ENCODE results near the gene C20orf141.

Gene C20orf141

DNA sequence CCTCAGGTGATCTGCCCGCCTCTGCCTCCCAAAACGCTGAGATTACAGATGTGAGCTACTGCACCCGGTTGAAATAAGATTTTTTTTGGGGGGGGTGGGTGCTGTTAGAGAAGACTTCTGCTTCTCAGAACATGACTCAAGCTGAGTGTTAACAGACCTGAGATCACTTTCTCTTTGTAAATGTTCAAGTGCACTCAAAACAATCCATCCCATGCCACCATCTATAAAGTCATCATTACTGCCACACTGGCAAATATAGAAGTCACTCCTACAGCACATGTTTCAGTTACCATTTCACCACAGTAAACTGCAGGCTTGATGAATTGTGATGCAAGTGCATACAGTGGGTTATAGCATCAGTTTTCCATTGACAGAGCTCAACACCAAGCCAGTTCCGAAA lies 34.7 kb downstream of the C20orf141 start:
- DNase-seq (ENCODE audit: low read depth), result no peak

DNA sequence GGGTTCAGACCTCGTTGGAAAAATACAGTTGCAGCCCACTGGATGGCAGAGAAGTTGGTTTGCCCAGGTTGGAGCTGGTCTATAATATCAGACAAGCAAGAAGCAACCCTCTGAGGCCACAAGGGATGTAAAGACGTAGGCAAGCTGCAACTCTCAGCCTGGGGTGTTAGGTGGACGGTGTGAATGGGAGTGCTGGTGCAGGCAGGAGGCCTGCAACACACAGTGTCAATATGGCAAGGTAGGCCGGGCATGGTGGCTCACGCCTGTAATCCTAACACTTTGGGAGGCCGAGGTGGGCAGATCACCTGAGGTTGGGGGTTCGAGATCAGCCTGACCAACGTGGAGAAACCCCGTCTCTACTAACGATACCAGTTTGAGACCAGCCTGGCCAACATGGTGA lies 36.3 kb downstream of the C20orf141 start:
- no peak for DNase-seq (ENCODE audit: low read depth)

DNA sequence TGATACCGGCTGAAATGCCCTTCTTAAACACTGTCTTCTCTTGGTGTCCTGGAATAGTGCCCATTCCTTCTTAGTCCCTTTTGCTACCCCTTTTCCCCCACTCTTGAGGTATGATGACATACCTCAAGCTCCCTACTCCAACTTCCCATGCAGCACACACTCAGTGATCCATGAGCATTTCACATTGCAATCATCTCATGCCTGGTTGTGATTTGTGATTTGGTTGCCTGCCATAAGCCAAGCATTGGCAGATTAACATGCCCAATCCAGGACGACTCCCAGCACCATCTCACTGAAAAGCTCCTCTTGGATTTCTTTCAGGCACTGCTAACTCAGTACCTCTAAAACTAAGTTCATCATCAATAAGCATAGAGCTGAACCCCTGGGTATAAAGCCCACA lies 43.8 kb downstream of the C20orf141 start:
- DNase-seq (ENCODE audit: low read depth), result no peak

DNA sequence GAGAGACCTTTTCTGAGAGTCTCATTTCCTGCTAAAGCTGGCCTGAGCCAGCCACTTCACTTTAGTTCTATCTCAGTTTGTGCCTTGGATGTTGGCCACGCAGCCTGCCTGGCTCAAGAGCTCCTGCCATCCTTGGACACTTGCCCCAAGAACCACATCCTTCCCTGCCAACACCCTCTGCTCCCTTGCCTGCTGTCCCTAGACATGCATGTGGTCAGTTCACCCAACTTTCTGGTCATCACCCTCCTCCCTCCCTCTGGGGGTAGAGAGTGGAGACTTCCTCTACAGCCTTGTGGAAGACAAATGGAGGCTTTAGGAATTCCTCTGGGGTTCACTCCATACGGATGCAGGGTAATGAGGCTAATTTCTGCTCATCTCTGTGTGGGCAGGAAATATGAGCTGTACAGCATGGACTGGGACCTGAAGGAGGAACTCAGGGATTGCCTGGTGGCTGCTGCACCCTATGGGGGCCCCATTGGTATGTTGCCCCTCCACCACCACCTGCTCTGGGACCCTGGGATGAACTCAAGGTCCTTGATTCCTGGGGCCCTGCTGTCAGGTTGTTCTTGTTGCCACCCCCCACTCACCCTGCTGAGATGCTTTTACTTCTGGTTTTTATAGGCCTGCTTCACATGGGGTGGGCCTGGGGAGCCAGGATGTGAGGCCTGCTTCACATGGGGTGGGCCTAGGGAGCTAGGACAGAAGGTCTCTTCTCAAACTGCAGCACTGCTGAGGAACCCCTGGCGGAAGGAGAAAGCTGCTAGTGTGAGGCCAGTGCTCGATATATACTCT lies 44.7 kb downstream of the C20orf141 start:
- DNase-seq (ENCODE audit: low read depth), result no peak

DNA sequence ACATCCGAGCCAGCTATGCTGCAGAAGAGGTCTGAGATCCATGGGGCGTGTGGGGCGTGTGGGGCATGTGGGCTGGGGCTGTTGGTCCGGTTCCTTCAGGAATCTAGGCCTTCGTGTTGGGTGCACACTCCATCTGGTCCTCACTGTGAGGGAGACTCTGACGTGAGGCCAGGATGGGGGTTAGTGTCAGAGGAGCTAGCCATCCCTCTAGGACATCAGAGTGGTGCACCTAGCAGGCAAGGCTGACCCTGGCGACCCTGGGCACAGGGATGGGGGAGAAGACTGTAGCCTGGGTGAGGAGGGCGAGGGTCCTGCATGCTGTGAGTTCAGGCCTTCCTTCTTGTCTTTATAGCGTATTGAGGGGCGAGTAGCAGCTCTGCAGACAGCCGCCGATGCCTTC lies 49.8 kb downstream of the C20orf141 start:
- no peak for DNase-seq (ENCODE audit: low read depth)

DNA sequence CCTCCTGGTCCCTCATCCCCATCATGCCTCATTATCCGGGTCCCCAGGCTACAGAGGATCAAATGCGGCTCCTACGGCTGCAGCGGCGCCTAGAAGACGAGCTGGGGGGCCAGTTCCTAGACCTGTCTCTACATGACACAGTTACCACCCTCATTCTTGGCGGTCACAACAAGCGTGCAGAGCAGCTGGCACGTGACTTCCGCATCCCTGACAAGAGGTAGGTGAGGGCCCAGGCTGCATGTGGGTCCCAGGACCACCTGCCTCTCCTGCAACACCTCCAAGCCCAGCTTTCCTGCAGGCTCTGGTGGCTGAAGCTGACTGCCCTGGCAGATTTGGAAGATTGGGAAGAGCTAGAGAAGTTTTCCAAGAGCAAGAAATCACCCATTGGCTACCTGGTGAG lies 50.3 kb downstream of the C20orf141 start:
- no peak for DNase-seq (ENCODE audit: low read depth)

All from T-helper 22 cell (primary cell).